GM19239 (cell line): ENCODE results near the gene DNM3.

ENCODE experiments used
- DNase-seq: peaks from one replicate; pipeline ENCODE4 v3.0.0; 2011; ENCODE audit warnings: low spot score; ENCODE audit not compliant: insufficient read length
- FAIRE-seq: peaks from 2 replicates; lab custom pipeline; 2011; peaks lifted over from hg19 to GRCh38; lab: Jason Lieb, UNC

Gene DNM3

GRCh38 chr1:172148213-172148612 is 306.9 kb downstream of the DNM3 start:
- DNase-seq (no peak), FAIRE-seq (no peak)

- FAIRE-seq (no peak), DNase-seq (no peak)
Measured at GRCh38 chr1:172148707-172149106, 307.4 kb downstream of the DNM3 start.

- DNase-seq (no peak), FAIRE-seq (no peak)
Measured at GRCh38 chr1:172149346-172149745, 308.0 kb downstream of the DNM3 start.

GRCh38 chr1:172154551-172154950 is 313.3 kb downstream of the DNM3 start:
- peak; percentile 3 for DNase-seq

GRCh38 chr1:172155766-172156165 is 314.5 kb downstream of the DNM3 start:
- FAIRE-seq, result no peak

More at GRCh38 chr1:172154551-172154950, 313.3 kb downstream of the DNM3 start:
- FAIRE-seq, result peak; percentile 85

GRCh38 chr1:172162236-172162635 is 320.9 kb downstream of the DNM3 start:
- no peak for FAIRE-seq

More at GRCh38 chr1:172155766-172156165, 314.5 kb downstream of the DNM3 start:
- DNase-seq, result no peak

GRCh38 chr1:172163498-172164215 is 322.4 kb downstream of the DNM3 start:
- FAIRE-seq (no peak), DNase-seq (no peak)

More at GRCh38 chr1:172162236-172162635, 320.9 kb downstream of the DNM3 start:
- no peak for DNase-seq

GRCh38 chr1:172165403-172165802 is 324.1 kb downstream of the DNM3 start:
- DNase-seq, result no peak
- FAIRE-seq, result no peak

GRCh38 chr1:172167796-172168596 is 326.7 kb downstream of the DNM3 start:
- no peak for DNase-seq
- no peak for FAIRE-seq

GRCh38 chr1:172168597-172168872 is 327.2 kb downstream of the DNM3 start:
- FAIRE-seq, result peak; percentile 76
- no peak for DNase-seq

GRCh38 chr1:172169836-172170235 is 328.5 kb downstream of the DNM3 start:
- FAIRE-seq, result no peak
- no peak for DNase-seq

GRCh38 chr1:172172352-172172831 is 331.1 kb downstream of the DNM3 start:
- DNase-seq (no peak), FAIRE-seq (no peak)

- peak; percentile 39 for FAIRE-seq
- no peak for DNase-seq
Measured at GRCh38 chr1:172176206-172176605, 334.9 kb downstream of the DNM3 start.

GRCh38 chr1:172177849-172178248 is 336.6 kb downstream of the DNM3 start:
- DNase-seq (no peak), FAIRE-seq (no peak)

GRCh38 chr1:172178886-172179285 is 337.6 kb downstream of the DNM3 start:
- DNase-seq (no peak), FAIRE-seq (no peak)

GRCh38 chr1:172179918-172180317 is 338.6 kb downstream of the DNM3 start:
- FAIRE-seq, result no peak
- DNase-seq, result no peak

GRCh38 chr1:172180501-172181285 is 339.4 kb downstream of the DNM3 start:
- DNase-seq (peak; percentile 20), FAIRE-seq (peak; percentile 97)

GRCh38 chr1:172184506-172185191 is 343.4 kb downstream of the DNM3 start:
- FAIRE-seq (no peak), DNase-seq (no peak)

- DNase-seq, result no peak
- FAIRE-seq, result peak; percentile 99
Measured at GRCh38 chr1:172185211-172185610, 343.9 kb downstream of the DNM3 start.

- no peak for FAIRE-seq
- DNase-seq, result no peak
Measured at GRCh38 chr1:172185996-172186395, 344.7 kb downstream of the DNM3 start.
